Measurements from ENCODE around the gene EXOC4.

EXOC4 gene

DNA sequence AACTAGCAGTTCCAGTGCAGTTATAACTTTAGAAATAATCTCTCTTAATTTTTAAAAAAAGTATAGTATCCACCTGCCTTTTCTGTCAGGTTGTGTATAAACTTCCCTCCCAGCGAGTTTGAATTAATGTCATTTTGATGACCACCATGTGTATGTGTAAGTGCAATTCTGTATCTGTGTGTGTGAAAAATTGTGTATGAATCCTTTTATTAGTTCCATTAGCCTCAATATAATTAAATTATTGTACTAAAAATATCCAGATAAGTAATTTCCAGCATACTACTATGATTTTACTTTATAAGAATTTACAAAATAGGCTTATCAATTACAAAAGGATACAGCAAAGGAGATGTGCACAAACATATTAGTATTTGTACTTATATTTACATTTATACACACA, 453.1 kb downstream of the EXOC4 start:
- TF ChIP-seq, protein P1, sequence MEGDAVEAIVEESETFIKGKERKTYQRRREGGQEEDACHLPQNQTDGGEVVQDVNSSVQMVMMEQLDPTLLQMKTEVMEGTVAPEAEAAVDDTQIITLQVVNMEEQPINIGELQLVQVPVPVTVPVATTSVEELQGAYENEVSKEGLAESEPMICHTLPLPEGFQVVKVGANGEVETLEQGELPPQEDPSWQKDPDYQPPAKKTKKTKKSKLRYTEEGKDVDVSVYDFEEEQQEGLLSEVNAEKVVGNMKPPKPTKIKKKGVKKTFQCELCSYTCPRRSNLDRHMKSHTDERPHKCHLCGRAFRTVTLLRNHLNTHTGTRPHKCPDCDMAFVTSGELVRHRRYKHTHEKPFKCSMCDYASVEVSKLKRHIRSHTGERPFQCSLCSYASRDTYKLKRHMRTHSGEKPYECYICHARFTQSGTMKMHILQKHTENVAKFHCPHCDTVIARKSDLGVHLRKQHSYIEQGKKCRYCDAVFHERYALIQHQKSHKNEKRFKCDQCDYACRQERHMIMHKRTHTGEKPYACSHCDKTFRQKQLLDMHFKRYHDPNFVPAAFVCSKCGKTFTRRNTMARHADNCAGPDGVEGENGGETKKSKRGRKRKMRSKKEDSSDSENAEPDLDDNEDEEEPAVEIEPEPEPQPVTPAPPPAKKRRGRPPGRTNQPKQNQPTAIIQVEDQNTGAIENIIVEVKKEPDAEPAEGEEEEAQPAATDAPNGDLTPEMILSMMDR (IDR thresholded peaks at IDR 0.05; ENCODE audit: low read depth, low read length): no peak
- DNase-seq (ENCODE audit: extremely low read depth, low read depth): no peak

DNA sequence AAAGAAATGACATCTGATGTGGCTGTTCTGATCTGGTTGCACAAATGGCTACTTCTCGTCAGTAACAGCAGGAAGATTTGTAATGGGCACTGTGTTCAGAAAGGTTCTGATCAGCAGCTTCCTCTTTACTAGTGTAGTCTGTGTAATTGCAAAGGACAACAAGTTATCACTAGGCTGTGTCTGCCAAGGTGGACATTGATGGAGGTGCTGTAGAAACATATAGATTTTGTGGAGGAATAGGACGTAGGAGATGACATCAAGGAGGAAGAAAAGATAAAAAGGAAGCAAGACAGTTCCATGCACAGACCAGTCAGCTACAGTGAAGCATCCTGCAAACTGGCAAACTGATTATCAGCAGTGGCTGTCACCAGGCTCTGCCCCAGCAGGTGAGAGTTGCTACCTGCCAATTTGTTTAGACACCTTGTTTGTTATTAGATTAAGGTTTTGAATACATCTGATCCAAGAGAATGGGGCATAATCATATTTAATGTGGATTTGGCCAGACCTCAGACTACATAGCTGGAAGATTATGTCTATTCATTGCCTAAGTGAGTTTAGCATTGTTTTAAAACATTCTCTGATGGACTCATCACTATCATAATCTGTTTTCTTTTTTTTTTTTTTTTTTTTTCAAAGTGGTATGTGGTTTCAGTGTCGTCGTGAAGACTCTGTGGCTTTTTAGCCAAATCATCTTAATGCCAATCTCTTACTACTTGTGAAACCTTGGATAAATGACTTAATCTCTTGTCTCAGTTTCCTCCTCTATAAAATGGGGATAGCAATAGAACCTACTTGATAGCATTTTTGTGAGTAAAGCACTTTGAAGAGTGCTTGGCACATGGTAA, 456.4 kb downstream of the EXOC4 start:
- TF ChIP-seq, protein P1 (IDR thresholded peaks at IDR 0.05; ENCODE audit: low read depth, low read length): no peak
- DNase-seq (ENCODE audit: extremely low read depth, low read depth): no peak

DNA sequence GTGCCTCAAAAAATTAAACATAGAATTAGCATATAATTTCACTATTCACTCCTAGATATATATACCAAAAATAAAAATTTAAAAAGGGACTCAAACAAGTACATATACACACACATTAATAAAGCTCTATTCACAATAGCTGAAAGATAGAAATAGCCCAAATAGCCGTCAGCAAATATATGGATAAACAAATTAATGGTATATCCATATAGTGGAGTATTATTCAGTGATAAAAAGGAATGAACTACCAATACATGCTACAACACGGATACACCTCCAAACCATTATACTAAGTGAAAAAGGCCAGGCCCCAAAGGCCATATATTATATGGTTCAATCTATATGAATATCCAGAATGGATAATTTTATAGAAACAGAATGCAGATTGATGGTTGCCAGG, 459.7 kb downstream of the EXOC4 start:
- TF ChIP-seq, protein P1 (IDR thresholded peaks at IDR 0.05; ENCODE audit: low read depth, low read length): no peak
- DNase-seq (ENCODE audit: extremely low read depth, low read depth): no peak

DNA sequence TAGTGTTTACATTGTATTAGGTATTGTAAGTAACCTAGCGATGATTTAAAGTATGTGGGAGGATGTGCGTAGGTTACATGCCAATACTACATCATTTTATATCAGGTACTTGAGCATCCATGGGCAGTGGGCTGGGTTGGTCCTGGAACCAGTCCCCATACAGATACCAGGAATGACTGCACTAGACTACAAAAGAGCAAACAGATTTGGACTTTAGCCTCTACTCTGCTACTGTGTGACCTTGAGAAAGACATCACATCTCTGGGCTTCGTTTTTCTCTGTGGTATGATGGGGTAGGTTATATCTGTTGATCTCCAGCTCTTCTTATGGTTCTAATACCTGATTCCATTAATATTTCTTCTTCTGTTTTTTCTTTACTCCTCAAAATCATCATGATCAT, 461.8 kb downstream of the EXOC4 start:
- DNase-seq (ENCODE audit: extremely low read depth, low read depth): no peak
- TF ChIP-seq, protein P1 (IDR thresholded peaks at IDR 0.05; ENCODE audit: low read depth, low read length): no peak

DNA sequence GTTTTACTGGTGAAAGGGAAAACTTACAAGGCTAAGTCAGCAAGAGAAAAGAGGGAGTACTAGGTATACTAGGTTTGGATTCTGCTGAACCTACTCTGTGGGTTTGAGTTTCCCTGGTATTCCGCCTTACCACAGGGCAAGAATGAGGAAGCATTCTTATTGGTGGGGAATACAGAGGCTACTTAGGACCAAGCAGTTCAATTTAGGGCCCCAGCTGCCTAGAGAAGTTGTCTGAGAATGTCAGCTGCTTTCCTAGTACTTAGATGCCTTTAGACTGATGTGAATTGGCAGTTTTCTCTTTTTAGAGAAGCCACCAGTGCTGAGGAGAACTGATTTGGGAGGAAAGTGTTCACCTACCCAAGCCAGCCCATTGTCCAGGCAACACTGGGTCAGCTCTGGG, 465.3 kb downstream of the EXOC4 start:
- DNase-seq (ENCODE audit: extremely low read depth, low read depth): no peak
- TF ChIP-seq, protein P1 (IDR thresholded peaks at IDR 0.05; ENCODE audit: low read depth, low read length): no peak

DNA sequence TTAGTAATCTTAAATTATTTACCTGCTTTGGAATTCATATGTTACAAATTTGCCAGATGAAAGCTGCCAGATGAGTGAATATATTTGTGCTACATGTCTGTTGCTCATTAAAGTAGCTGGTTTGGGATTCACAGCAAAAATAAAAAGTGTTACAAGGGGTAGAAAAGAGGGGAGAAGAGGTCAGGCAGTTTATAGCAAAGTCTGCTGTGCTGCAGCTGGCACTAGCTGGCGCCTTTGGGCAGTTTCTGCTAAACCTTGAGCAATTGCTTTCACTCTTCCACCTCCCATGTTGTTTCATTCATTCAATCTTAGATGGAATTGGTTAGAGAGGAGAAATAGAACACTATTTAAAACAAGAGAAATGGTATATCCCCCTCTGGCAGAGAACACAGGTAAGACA, 470.2 kb downstream of the EXOC4 start:
- TF ChIP-seq, protein P1 (IDR thresholded peaks at IDR 0.05; ENCODE audit: low read depth, low read length): no peak
- DNase-seq (ENCODE audit: extremely low read depth, low read depth): no peak

DNA sequence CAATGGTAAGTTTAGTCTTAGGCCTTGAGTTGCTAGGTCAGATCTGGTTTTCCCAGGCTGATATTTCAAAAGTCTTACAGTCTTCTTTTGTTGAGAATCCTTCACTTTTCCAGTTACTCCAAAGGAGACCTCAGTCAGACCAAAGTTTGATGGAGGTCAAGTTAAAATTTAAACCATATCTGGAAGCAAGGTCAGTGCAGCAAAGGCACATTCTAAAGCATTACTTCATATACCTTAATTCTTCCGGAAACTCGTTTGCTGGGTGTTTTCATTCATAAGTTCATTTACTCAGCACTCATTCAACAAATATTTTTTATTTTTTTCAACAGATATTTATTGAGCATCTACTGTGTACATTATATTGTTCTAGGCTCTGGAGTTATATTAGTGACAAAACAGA, 471.3 kb downstream of the EXOC4 start:
- TF ChIP-seq, protein P1 (IDR thresholded peaks at IDR 0.05; ENCODE audit: low read depth, low read length): no peak
- no peak for DNase-seq (ENCODE audit: extremely low read depth, low read depth)

Measured in AG09319 (cell line).